DMS 273 treated with DMSO at 0.1 percent for 48 hours (cell line): Measurements from ENCODE around the gene KDM2A.

Source experiments
- DNase-seq: peaks from one replicate; lab custom pipeline; 2025; lab: John Stamatoyannopoulos, UW

The KDM2A gene

GRCh38 chr11:67261640-67261945 is 142.5 kb downstream of the KDM2A start:
- no peak for DNase-seq

- DNase-seq = no peak
Measured at GRCh38 chr11:67261946-67262681, 143.1 kb downstream of the KDM2A start.

GRCh38 chr11:67262731-67263675 is 143.9 kb downstream of the KDM2A start:
- peak; percentile 19 for DNase-seq

- no peak for DNase-seq
Measured at GRCh38 chr11:67264260-67264659, 145.2 kb downstream of the KDM2A start.

- DNase-seq = no peak
Measured at GRCh38 chr11:67264877-67265632, 146.0 kb downstream of the KDM2A start.

DNA sequence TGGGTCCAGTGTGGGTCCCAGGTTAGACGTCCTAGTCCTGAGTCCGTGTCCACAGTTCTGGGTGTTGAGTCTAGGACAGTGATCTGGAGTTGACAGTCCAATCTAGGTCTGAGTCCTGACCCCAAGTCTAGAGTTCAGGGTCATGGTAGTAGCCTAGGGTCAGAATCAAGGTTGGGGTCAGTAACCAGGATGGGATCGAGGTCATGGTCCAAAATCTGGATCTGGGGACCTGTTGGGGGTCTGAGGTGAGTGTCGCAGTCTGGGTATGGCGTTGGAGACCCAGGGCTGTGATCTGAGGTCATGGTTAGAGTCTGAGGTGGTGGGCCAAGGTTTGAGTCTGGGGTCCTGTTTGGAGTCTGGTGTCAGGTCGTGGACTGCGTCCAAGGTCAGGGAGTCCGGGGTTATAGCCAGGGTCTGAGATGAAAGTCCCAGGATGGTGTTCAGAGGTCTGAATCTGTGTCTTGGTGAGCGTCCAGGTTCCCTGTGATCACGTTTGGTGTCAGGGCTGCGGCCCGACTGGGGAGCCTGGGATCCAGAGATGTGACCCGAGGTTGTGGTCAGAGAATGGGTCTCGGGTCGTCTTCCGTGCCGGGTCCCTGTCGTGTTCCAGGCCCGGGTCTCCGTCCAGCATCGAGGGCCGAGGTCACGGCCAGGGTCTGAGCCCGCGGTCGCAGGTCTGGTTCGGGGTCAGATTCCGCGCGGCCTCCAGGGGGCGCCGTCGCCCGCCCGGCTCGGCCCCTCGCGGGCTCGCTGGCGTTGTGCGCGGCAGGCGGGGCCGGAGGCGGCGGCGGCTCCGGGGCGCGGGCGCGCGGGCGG is 146.8 kb downstream of the KDM2A start:
- DNase-seq = no peak

GRCh38 chr11:67266449-67267187 is 147.6 kb downstream of the KDM2A start, which contains the start of gene GRK2:
Gene GRK2, plus strand, starts transcription at chr11:67266473. Its CDS starts 227 bp downstream, at chr11:67266700.
- no peak for DNase-seq

GRCh38 chr11:67267188-67268080 is 148.4 kb downstream of the KDM2A start:
- no peak for DNase-seq

DNA sequence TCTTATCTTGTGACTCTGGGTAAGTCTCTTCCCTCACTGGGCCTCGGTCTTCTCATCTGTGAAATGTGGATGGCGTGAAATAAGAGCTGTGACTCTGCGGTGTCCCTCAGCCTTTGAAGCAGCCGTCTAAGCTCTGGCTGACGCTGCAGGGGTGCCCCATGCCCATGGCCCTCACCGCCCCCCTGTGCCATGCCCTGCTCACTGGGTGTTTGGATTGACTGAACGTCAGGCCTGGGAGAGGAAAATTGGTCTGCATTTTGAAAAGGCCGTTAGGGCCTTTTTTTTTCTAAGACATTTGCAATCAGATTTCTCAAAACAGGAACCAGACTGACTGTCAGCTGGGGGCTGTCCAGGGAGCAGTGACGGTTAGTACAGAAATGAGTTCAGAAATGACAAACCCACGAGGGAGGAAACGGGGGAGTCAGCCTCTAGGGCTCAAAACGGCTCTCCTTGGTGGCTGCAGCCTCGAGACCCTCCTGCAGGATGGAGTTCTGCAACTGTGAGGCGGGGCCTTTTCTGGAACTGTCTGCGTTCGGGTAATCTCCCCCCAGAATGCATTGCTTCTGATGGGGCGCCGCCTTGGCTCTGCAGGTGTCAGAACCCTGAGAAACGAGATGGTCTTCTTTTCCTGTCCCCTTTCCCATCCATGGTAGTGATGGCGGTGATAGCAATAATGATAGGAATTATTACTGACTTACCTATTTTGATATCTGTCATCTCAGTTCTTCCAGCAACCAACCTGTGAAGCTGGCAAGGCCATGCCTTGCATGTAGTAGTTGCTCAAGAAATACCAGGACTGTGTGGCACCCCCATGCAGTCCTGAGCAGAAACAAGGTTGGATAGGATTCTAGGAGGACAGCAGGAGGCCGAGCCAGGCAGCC is 149.3 kb downstream of the KDM2A start:
- DNase-seq = no peak

- no peak for DNase-seq
Measured at GRCh38 chr11:67268962-67269268, 149.9 kb downstream of the KDM2A start.

- no peak for DNase-seq
Measured at GRCh38 chr11:67269401-67270255, 150.6 kb downstream of the KDM2A start.

DNA sequence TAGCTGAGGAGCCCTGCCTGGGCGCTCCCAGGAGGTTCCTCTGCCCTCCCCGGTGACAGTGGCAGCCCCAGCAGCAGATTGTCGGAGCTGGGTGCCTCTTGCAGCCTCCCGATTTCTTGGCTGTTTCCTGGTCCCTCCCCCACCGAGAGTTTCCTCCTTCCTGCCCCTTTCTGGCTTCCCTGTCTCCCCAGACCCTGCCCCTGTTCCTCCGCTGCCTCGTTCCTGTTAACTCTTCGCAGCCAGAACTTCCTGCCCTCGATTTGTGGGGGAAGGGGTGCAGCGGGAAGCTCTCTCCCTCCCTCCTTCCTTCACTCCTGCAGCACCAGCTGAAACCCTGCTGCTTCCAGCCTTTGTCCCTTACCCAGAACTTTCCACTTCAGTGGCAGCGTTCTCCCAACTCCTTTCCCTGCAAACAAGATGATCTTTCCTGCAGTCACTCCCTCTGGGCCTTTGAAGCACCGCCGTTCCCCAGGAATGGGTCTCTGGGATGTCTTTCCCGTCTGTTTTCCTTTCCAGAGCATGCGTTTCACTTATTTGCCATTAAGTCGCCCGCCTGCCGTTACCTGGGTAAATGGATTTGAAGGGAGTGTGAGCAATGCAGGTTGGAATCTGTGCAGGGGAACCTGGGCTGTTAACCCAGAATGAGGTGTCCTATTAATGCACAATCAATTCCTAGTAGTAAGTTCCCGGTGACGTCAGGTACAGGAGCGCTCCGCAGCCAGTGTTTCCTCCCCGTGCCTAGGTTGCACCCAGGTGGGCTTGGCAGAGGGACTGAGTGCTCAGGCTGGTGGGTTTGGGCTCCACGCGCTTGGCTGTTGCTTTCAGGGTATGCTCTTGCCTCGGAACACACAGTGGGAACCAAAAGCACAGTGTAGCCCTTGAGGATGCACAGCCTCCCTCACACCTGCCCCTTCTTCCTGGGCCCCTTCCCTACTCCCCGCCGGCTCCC is 151.5 kb downstream of the KDM2A start:
- no peak for DNase-seq

GRCh38 chr11:67271205-67271540 is 152.1 kb downstream of the KDM2A start:
- no peak for DNase-seq

DNA sequence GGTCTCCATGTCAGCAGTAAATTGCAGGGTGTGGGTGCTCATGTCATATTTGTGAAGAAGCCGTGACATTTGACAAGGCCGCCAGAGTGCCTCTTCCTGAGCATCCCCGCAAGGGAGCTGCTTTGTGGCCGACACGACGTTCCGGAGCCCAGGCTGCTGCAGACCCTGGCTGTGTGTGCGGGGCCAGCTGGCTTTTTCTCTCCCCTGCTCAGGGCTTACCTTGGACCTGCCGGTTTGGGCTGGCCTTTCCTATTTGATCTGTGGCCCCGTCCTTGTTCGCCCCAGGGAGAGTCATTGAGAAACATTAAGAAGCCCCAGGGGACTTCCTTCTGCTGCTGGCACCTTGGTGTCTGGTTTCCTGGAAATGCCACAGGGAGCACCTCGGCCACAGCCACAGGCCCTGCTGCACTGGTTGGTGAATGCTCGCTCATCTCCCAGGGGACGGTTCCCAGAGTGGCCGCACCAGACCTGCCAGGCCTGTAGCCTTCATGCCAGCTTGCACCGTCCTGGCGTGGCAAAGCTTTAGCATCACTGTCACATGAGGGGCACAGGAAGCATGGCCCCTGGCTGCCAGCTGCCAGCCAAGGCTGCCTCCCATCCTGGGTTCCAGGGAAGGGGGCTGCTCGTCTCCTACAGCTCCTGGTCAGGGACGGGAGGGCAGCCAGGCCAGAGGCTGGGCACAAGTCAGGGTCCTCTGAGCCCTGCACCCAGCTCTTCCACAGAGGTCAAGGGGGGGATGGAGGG is 152.7 kb downstream of the KDM2A start:
- DNase-seq = no peak

- DNase-seq = no peak
Measured at GRCh38 chr11:67272327-67273259, 153.5 kb downstream of the KDM2A start.
